RWPE1 (cell line): ENCODE results near the gene OGDH.

Experiments used
- CTCF ChIA-PET: fragments of 350-600 bp; sonication (Branson Sonifier 250); formaldehyde crosslinking; extraction: SDS; loops from one replicate; lab custom pipeline; 2021; lab: Yijun Ruan, JAX
- POLR2A ChIA-PET: fragments of 400-600 bp; formaldehyde crosslinking; extraction: SDS; loops from one replicate; lab custom pipeline; 2020; ENCODE audit warnings: antibody characterized with exemption; ENCODE audit not compliant: low non-redundant PET; lab: Yijun Ruan, JAX
- DNase-seq: peaks from one replicate; pipeline ENCODE4 v3.0.0; 2012; ENCODE audit warnings: low spot score
- H3K27ac ChIP-seq: fragments of 450-650 bp; 2 replicates; pipeline ENCODE4 v1.5.1; 2017
- TF ChIP-seq, protein P1 (sequence below): fragments of 450-650 bp; conservative IDR thresholded peaks from 2 replicates; pipeline ENCODE4 v1.5.1; 2017; ENCODE audit warnings: low read depth, mild to moderate bottlenecking

The OGDH gene

DNA sequence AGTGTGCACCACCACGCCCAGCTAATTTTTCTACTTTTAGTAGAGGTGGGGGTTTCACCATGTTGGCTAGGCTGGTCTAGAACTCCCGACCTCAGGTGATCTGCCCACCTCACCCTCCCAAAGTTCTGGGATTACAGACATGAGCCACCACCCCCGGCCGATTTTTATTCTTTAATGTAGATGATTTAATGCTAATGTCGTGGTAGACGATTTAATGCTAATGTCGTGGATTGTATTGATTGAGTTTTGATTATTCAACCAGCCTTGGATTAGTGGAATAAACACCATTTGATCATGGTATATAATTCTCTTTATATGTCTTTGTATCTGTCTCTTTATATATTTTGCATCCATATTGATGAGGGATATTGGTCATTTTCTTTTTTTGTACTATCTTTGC, 52.6 kb downstream of the OGDH start:
- no peak overlapping the region for H3K27ac ChIP-seq
- ChIA-PET POLR2A (no interaction called here), CTCF (no interaction called here)
- TF ChIP-seq, protein P1, sequence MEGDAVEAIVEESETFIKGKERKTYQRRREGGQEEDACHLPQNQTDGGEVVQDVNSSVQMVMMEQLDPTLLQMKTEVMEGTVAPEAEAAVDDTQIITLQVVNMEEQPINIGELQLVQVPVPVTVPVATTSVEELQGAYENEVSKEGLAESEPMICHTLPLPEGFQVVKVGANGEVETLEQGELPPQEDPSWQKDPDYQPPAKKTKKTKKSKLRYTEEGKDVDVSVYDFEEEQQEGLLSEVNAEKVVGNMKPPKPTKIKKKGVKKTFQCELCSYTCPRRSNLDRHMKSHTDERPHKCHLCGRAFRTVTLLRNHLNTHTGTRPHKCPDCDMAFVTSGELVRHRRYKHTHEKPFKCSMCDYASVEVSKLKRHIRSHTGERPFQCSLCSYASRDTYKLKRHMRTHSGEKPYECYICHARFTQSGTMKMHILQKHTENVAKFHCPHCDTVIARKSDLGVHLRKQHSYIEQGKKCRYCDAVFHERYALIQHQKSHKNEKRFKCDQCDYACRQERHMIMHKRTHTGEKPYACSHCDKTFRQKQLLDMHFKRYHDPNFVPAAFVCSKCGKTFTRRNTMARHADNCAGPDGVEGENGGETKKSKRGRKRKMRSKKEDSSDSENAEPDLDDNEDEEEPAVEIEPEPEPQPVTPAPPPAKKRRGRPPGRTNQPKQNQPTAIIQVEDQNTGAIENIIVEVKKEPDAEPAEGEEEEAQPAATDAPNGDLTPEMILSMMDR: no peak
- no peak for DNase-seq

DNA sequence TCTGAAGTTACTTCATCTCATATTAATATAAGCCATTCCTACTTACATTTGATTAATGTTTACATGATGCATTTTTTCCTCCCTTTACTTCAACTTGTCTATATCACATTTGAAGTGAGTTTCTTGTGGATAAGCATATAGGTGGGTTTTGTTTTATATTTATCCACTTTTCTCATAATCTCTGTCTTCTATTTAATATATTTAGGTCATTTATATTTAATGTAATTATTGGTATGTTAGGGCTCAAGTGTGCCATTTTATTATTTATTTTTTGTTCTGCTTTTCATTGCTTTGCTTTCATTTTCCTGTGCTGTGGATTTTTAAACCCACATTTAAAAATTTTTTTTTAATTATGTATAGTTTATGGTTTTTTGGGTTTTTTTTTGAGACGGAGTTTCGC, 54.8 kb downstream of the OGDH start:
- ChIA-PET CTCF (interaction anchor here (0.6 kb wide), 1 partner anchor 128 kb away, joined by 5 read pairs; no protein-coding TSS in a partner anchor), POLR2A (no interaction called here)
- DNase-seq: no peak
- no peak overlapping the region for H3K27ac ChIP-seq
- TF ChIP-seq, protein P1: no peak

DNA sequence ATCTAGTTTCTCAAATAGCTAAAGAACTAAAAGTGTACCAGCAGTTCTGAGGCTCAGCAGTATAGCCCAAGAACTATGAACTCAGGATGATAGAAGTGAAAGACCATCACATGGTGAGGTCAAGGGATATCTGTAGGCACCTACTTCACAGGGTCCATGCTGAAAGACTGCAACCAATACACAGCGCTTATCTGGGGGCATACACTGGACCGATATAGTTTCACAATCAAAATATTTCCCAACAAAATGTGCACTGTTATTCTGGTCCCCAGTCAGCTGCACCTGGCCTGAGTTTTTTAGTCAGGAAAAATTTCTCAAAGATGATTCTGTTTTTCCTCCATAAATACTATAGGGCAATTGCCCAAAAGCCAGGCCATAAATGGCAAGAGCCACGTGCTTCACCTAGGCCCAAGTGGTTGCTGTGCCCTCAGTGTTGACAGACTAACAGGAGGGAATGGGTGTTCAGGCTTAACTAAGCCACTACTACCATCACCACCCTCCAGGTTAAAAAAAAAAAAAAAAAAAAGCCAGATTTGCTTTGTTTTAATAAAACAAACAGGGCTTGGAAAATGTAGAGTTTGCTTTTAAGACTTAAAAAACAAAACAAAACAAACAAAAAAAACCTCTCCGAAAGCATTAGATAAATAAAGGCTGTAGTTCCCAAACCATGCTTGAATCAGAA, 58.5 kb downstream of the OGDH start:
- no peak overlapping the region; the same call in 1 of the 2 replicates for H3K27ac ChIP-seq
- TF ChIP-seq, protein P1: no peak
- CTCF ChIA-PET: no interaction called here
- no peak for DNase-seq
- POLR2A ChIA-PET: no interaction called here

DNA sequence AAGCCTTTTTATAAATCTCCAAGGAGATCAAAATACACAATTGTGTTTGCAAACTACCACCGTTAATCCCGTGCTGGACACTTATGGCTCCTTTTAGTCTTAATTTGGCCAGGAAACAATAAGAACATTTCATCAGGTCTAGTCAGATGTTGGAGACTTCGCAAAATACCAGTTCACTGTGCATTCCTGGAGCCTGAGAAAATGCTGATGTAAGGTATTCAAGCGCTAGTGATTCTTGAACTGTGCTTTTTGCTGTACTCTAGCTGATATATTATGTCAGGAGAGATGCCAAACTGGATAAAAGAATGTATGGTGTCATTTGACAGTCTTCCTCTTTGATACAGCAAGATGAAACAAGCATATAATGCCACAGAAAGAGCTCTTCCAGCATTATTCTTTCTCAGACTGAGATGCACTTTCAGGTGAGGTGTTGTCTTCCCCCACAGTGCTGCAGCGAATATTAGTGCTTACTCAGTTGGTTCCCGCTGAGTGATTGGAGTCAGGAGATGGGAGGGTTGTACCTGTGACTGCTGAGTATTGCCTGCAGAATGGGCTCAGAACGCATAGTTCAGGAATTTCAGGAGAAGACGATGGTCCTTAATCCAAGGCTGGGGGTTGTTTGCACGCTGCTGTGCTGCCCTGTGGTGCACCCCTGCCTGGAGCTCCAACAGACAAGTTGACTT, 59.2 kb downstream of the OGDH start:
- TF ChIP-seq, protein P1: no peak
- CTCF ChIA-PET: no interaction called here
- no peak for DNase-seq
- POLR2A ChIA-PET: no interaction called here
- H3K27ac ChIP-seq: peak overlapping the region; percentile 81

DNA sequence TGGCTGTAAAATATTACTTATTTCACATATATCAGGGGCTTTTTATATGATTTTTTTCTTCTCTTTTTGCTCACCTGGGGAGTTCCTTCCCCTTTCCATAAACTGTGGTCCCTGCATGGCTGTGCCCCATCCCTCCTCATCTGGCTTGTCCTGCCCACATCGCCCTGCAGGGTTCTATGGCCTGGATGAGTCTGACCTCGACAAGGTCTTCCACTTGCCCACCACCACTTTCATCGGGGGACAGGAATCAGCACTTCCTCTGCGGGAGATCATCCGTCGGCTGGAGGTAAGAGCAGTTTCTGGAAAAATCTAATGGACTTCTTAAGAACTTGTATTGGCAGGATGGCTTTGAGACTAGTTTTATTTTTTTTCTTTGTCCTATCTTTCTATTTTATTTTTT, 60.1 kb downstream of the OGDH start:
- H3K27ac ChIP-seq: peak overlapping the region; percentile 81
- CTCF ChIA-PET: no interaction called here
- POLR2A ChIA-PET: no interaction called here
- no peak for DNase-seq
- TF ChIP-seq, protein P1: no peak

DNA sequence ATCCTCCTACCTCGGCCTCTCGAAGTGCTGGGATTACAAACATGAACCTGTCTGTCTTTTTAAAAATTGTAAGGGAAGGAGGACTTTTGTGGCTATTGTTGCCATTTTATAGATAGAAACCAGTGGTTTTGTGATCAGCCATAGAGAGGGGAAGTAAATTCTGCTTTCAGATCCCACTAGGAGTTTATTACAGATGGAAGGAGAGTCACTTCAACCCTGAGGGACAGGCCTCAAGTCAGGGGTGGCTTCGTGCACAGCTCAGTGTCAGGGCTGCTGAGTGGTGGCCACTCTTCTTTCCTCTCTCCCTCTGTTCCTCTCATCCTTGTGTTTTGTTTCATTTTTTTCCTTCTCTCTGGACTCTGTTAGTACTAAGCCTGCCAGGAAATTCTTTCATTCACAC, 60.8 kb downstream of the OGDH start:
- no peak for DNase-seq
- CTCF ChIA-PET: no interaction called here
- TF ChIP-seq, protein P1: no peak
- no peak overlapping the region; the same call in 1 of the 2 replicates for H3K27ac ChIP-seq
- POLR2A ChIA-PET: no interaction called here
